GM15510 (cell line): ENCODE results near the gene PELI2.

Source experiments
- POLR2A ChIP-seq: IDR thresholded peaks from 3 replicates; pipeline ENCODE4 v1.6.1; 2011; ENCODE audit warnings: borderline replicate concordance; ENCODE audit not compliant: insufficient read length; ENCODE audit errors: extremely low read depth

Gene PELI2

DNA sequence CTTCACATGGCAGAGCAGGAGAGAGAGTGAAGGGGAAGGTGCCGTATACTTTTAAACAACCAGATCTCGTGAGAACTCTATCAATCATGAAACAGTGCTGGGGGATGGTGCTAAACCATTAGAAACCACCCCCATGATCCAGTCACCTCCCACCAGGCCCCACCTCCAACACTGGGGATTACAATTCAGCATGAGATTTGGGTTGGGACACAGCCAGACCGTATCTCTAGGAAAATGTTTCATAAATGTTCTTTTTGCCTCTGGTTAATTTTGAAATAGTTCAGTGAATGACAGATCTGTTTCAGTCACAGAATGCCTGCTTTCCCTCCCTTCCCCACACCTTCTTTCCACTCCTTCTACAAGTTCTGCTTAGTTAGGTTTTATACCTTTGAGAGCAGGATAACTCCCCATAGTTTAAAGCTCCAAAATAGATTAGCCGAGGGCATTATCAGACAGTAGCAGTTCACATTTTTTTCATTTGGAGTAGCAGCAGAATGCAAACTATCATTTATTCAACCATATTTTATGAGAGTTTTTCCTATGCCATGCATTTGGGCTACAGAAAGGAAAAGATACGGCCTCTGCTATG is 27.1 kb downstream of the PELI2 start:
- TF ChIP-seq POLR2A = no peak

DNA sequence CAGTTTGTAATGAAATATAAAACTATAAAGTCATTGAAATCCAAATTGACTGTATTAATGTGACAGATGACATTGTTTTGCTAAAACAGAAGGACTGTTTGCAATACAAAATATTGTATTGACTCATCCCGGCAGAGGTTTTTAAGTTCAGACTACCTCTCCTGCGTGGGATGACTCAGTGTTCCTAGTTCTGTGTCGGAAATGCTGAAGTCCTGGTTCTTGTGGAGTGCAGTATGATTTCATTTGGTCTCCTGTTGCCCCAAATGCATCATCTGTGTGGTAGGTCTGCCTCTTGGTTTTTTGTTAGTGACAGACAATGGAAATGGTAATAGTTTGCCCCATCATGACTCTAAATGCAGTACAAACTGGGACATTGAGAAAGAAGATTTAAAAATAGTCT is 27.8 kb downstream of the PELI2 start:
- no peak for TF ChIP-seq POLR2A

- TF ChIP-seq POLR2A = no peak
Observed at GRCh38 chr14:56147449-56147848, 29.2 kb downstream of the PELI2 start.

- TF ChIP-seq POLR2A = no peak
Observed at GRCh38 chr14:56147986-56148901, 30.0 kb downstream of the PELI2 start.

GRCh38 chr14:56149151-56149550 is 30.9 kb downstream of the PELI2 start:
- TF ChIP-seq POLR2A = no peak

- TF ChIP-seq POLR2A = no peak
Observed at GRCh38 chr14:56149995-56150394, 31.8 kb downstream of the PELI2 start.

DNA sequence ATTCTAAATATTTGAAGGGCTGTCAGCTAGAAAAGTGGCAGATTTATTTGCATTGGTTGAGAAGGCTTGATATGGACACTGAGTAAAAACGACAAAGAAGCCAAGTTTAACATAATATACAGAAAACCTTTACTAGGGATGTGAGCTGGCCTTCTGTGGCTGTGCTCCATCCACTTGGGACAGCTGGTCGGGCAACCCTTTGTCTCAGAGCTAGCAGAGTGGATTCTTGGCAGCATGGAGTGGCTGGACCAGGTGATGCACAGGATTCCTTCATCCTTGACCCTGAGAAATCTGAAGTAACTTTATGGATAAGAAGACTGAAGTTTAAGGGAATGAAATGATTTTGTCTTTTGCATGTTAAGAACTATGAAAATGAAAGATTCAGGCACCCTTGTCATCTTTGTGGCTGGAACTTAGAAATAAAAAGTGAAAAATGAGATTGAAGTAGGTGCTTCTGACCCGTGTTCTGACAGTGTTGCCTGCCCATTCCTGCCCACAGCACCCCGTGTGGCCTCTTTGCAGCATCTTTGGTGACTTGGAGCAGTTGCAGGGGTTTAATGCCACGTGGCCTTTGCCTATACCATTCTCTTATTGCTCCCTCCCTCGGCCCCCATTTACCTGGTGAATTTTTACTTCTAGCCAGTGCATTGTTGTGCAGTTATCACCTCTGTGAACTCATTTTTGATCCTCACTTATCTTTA is 32.6 kb downstream of the PELI2 start:
- no peak for TF ChIP-seq POLR2A

GRCh38 chr14:56152221-56152620 is 34.0 kb downstream of the PELI2 start:
- no peak for TF ChIP-seq POLR2A

DNA sequence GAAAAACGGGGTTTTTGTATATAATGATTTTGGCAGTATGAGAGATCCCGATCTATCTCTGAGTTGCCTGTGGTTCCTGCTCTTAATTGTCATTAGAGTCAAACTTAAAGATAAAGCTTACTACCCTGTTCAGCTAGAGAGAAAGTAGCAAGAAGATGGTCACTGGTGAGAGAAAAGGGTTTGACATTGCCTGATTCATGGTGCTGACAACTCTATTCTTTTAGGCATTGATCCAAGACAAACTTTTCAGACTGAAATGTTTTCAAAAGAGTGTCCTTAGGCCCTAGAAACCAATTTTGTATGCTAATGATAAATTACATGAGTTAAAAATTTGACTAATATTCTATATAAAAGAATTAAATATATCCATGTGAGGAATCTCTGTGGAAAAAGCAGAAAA is 35.1 kb downstream of the PELI2 start:
- TF ChIP-seq POLR2A = no peak

DNA sequence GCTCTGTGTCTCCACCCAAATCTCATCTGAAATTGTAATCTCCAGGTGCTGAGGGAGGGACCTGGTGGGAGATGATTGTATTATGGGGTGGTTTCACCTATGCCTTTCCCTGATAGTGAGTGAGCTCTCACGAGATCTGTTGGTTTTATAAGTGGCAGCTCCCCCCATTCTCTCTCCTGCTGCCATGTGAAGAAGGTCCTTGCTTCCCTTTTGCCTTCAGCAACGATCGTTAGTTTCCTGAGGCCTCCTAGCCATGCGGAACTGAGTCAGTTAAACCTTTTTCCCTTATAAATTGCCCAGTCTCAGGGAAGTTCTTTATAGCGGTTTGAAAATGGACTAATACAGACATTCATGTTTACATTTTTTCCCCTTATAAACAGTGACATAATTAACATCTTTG is 36.1 kb downstream of the PELI2 start:
- TF ChIP-seq POLR2A = no peak

DNA sequence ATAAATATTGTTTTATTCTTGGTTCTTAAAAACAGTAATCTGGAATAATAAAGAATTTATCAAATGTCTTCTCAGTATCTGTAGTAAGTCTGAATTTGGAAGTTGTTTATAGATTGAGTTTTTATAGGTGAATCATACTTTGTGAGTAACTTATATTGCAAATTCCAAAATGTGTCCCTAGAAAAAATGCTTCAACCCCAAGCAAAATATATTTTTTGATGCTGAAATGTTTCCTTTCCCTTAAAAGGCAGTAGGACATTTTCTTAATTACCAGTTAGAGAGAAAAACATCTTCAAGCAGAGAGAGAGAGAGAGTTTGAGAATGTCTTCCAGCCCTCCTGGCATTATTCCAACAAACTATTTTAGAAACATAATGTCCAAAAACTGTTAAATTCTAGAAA is 37.9 kb downstream of the PELI2 start:
- no peak for TF ChIP-seq POLR2A

DNA sequence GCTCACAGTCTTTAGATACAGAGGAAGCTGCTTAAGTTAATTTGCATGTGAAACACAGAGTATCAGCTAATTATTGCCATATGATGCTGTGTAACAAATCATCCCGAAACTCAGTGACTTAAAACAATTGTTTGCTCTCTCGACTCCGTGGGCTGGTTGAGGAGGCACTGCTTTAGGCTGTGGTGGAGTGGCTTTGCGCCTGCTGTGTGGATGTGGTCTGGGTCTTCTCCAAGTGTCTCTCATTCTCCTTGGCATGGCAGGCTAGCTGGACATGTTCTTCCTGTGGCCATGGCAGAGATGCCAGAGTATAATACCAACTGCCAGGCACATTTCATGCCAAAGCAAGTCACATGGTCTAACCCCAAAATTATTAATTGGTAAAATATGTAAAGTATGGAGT is 40.9 kb downstream of the PELI2 start:
- TF ChIP-seq POLR2A = no peak

GRCh38 chr14:56160088-56160487 is 41.9 kb downstream of the PELI2 start:
- TF ChIP-seq POLR2A = no peak

GRCh38 chr14:56161658-56162057 is 43.4 kb downstream of the PELI2 start:
- no peak for TF ChIP-seq POLR2A

GRCh38 chr14:56162476-56162875 is 44.3 kb downstream of the PELI2 start:
- TF ChIP-seq POLR2A = no peak

DNA sequence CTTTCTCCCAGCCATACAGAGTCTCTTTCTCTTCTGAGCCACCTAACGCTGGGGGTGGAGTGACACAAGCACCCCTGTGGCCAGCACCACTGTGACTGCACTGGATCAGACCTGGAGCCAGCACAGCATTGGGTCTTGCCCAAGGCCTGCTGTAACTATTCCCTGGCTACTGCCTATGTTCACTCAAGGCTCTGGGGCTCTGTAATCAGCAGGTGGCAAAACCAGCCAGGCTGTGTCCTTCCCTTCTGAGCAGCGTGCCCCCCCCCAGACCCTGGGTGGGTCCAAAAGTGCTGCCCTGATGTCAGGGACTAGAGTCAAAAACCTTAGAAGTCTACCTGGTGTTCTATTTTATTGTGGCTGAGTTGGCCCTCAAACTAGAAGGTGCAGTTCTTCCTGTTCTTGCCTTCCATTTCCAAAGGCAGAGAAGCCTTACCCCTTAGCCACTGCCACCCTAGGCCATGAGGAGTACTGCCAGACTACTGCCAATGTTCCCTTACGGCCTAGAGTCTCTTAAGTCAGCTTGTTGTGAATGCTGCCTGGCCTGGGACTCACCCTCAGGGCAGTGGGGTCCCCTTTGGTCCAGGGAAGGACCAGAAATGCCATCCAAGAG is 49.9 kb downstream of the PELI2 start:
- no peak for TF ChIP-seq POLR2A

- TF ChIP-seq POLR2A = no peak
Observed at GRCh38 chr14:56170028-56170427, 51.8 kb downstream of the PELI2 start.
